Activated naive CD8-positive, alpha-beta T cell (primary cell): ENCODE results near the gene IFIT3.
"Not testable (repeated sequence)": the region's sequence is repeated elsewhere in the genome, so short reads cannot be mapped to it uniquely, and the experiment has no call there.

ENCODE experiments used
- H3K27ac Mint-ChIP-seq: one replicate; pipeline ENCODE4 v1.8.0; 2021; ENCODE audit warnings: mixed read lengths
- H3K27me3 Mint-ChIP-seq: one replicate; pipeline ENCODE4 v1.8.0; 2021; ENCODE audit warnings: mixed read lengths
- H3K36me3 Mint-ChIP-seq: one replicate; pipeline ENCODE4 v1.8.0; 2021; ENCODE audit warnings: mixed read lengths
- H3K4me1 Mint-ChIP-seq: one replicate; pipeline ENCODE4 v1.8.0; 2021; ENCODE audit warnings: low read depth, mixed read lengths
- H3K4me3 Mint-ChIP-seq: one replicate; pipeline ENCODE4 v1.8.0; 2021; ENCODE audit warnings: mild to moderate bottlenecking, mixed read lengths
- H3K9me3 Mint-ChIP-seq: one replicate; pipeline ENCODE4 v1.8.0; 2021; ENCODE audit warnings: low read depth, mixed read lengths

The IFIT3 gene

GRCh38 chr10:89337484-89337883 lies 9.7 kb downstream of the IFIT3 start:
- Mint-ChIP-seq H3K4me3 (peak overlapping the region; percentile 10), H3K36me3 (peaks cover 39% of the 10 kb centered on the region), H3K4me1 (peaks cover 49% of the 10 kb centered on the region), H3K27me3 (peaks cover 4% of the 10 kb centered on the region), H3K9me3 (no peaks in the 10 kb centered on the region), H3K27ac (no peak overlapping the region)

GRCh38 chr10:89338713-89339112 lies 10.9 kb downstream of the IFIT3 start:
- peaks cover 8% of the 10 kb centered on the region for H3K27me3 Mint-ChIP-seq
- H3K27ac Mint-ChIP-seq: no peak overlapping the region
- peaks cover 37% of the 10 kb centered on the region for H3K4me1 Mint-ChIP-seq
- peaks cover 41% of the 10 kb centered on the region for H3K36me3 Mint-ChIP-seq
- H3K4me3 Mint-ChIP-seq: no peak overlapping the region
- H3K9me3 Mint-ChIP-seq: no peaks in the 10 kb centered on the region

GRCh38 chr10:89339875-89340274 lies 12.1 kb downstream of the IFIT3 start:
- H3K4me3 Mint-ChIP-seq: no peak overlapping the region
- peaks cover 8% of the 10 kb centered on the region for H3K27me3 Mint-ChIP-seq
- no peaks in the 10 kb centered on the region for H3K9me3 Mint-ChIP-seq
- H3K4me1 Mint-ChIP-seq: peaks cover 27% of the 10 kb centered on the region
- no peak overlapping the region for H3K27ac Mint-ChIP-seq
- H3K36me3 Mint-ChIP-seq: peaks cover 40% of the 10 kb centered on the region

- Mint-ChIP-seq H3K27me3 (peaks cover 5% of the 10 kb centered on the region), H3K27ac (no peak overlapping the region), H3K36me3 (peaks cover 36% of the 10 kb centered on the region), H3K4me1 (peaks cover 13% of the 10 kb centered on the region), H3K9me3 (no peaks in the 10 kb centered on the region), H3K4me3 (no peak overlapping the region)
Measured at GRCh38 chr10:89341649-89342048, 13.9 kb downstream of the IFIT3 start.

- no peak overlapping the region for H3K27ac Mint-ChIP-seq
- peaks cover 5% of the 10 kb centered on the region for H3K27me3 Mint-ChIP-seq
- H3K36me3 Mint-ChIP-seq: peaks cover 34% of the 10 kb centered on the region
Measured at GRCh38 chr10:89342206-89342958, 14.6 kb downstream of the IFIT3 start.

GRCh38 chr10:89343089-89343767 lies 15.4 kb downstream of the IFIT3 start:
- Mint-ChIP-seq H3K9me3 (no peaks in the 10 kb centered on the region), H3K27ac (no peak overlapping the region), H3K27me3 (peaks cover 5% of the 10 kb centered on the region), H3K4me1 (no peaks in the 10 kb centered on the region), H3K36me3 (peaks cover 32% of the 10 kb centered on the region), H3K4me3 (no peak overlapping the region)

More at GRCh38 chr10:89342206-89342958, 14.6 kb downstream of the IFIT3 start:
- H3K4me3 Mint-ChIP-seq: no peak overlapping the region
- H3K9me3 Mint-ChIP-seq: no peaks in the 10 kb centered on the region
- peaks cover 5% of the 10 kb centered on the region for H3K4me1 Mint-ChIP-seq

GRCh38 chr10:89344156-89344555 lies 16.4 kb downstream of the IFIT3 start:
- no peaks in the 10 kb centered on the region for H3K9me3 Mint-ChIP-seq
- no peak overlapping the region for H3K27ac Mint-ChIP-seq
- no peaks in the 10 kb centered on the region for H3K4me1 Mint-ChIP-seq
- H3K36me3 Mint-ChIP-seq: peaks cover 22% of the 10 kb centered on the region
- no peak overlapping the region for H3K4me3 Mint-ChIP-seq
- H3K27me3 Mint-ChIP-seq: peaks cover 5% of the 10 kb centered on the region

- no peaks in the 10 kb centered on the region for H3K9me3 Mint-ChIP-seq
- H3K4me3 Mint-ChIP-seq: no peak overlapping the region
- H3K27ac Mint-ChIP-seq: no peak overlapping the region
- peaks cover under 1% of the 10 kb centered on the region for H3K4me1 Mint-ChIP-seq
- H3K36me3 Mint-ChIP-seq: peaks cover 15% of the 10 kb centered on the region
- H3K27me3 Mint-ChIP-seq: peaks cover 6% of the 10 kb centered on the region
Measured at GRCh38 chr10:89345367-89346000, 17.7 kb downstream of the IFIT3 start.

GRCh38 chr10:89346405-89347254 lies 18.8 kb downstream of the IFIT3 start:
- H3K36me3 Mint-ChIP-seq: peaks cover 10% of the 10 kb centered on the region
- H3K27ac Mint-ChIP-seq: no peak overlapping the region
- peaks cover 8% of the 10 kb centered on the region for H3K27me3 Mint-ChIP-seq
- no peak overlapping the region for H3K4me3 Mint-ChIP-seq
- no peaks in the 10 kb centered on the region for H3K9me3 Mint-ChIP-seq
- peaks cover 5% of the 10 kb centered on the region for H3K4me1 Mint-ChIP-seq

GRCh38 chr10:89347701-89348457 lies 20.1 kb downstream of the IFIT3 start:
- Mint-ChIP-seq H3K4me1 (peaks cover 5% of the 10 kb centered on the region), H3K27me3 (peaks cover 8% of the 10 kb centered on the region), H3K36me3 (peaks cover 2% of the 10 kb centered on the region), H3K4me3 (no peak overlapping the region), H3K9me3 (no peaks in the 10 kb centered on the region), H3K27ac (no peak overlapping the region)

- Mint-ChIP-seq H3K27ac (no peak overlapping the region), H3K4me1 (peaks cover 5% of the 10 kb centered on the region), H3K27me3 (peaks cover 6% of the 10 kb centered on the region), H3K36me3 (peaks cover 3% of the 10 kb centered on the region), H3K4me3 (no peak overlapping the region), H3K9me3 (no peaks in the 10 kb centered on the region)
Measured at GRCh38 chr10:89348481-89348880, 20.7 kb downstream of the IFIT3 start.

GRCh38 chr10:89348975-89349374 lies 21.2 kb downstream of the IFIT3 start:
- H3K4me1 Mint-ChIP-seq: peaks cover 5% of the 10 kb centered on the region
- H3K9me3 Mint-ChIP-seq: no peaks in the 10 kb centered on the region
- H3K27me3 Mint-ChIP-seq: peaks cover 6% of the 10 kb centered on the region
- no peak overlapping the region for H3K27ac Mint-ChIP-seq
- H3K4me3 Mint-ChIP-seq: no peak overlapping the region
- peaks cover 5% of the 10 kb centered on the region for H3K36me3 Mint-ChIP-seq

- not testable (repeated sequence) for H3K9me3 Mint-ChIP-seq, H3K27me3 Mint-ChIP-seq, H3K4me3 Mint-ChIP-seq, H3K36me3 Mint-ChIP-seq, H3K4me1 Mint-ChIP-seq, H3K27ac Mint-ChIP-seq
Measured at GRCh38 chr10:89350631-89351315, 23.0 kb downstream of the IFIT3 start.

- H3K4me3 Mint-ChIP-seq: no peak overlapping the region
- no peaks in the 10 kb centered on the region for H3K9me3 Mint-ChIP-seq
- peaks cover 6% of the 10 kb centered on the region for H3K4me1 Mint-ChIP-seq
Measured at GRCh38 chr10:89351412-89351779, 23.6 kb downstream of the IFIT3 start.

More at GRCh38 chr10:89351412-89351779, 23.6 kb downstream of the IFIT3 start:
- no peak overlapping the region for H3K27ac Mint-ChIP-seq
- peaks cover 5% of the 10 kb centered on the region for H3K36me3 Mint-ChIP-seq
- H3K27me3 Mint-ChIP-seq: peaks cover 10% of the 10 kb centered on the region
